ENCODE results near the gene STARD10.

STARD10 gene

GRCh38 chr11:72824811-72825505 lies 31.1 kb upstream of the STARD10 start:
- Histone ChIP-seq H3K36me3 (ENCODE audit: control insufficient read depth, insufficient read depth, low read length) (no peaks in the 10 kb centered on the region; the same call in 1 of the 2 replicates), H3K27ac (ENCODE audit: low read depth, low read length) (no peak overlapping the region), H3K27me3 (ENCODE audit: control insufficient read depth, insufficient read depth, low read length) (peaks cover 22% of the 10 kb centered on the region), H3K9me3 (ENCODE audit: control insufficient read depth, insufficient read depth, low read depth, low read length) (no peaks in the 10 kb centered on the region), H3K9ac (ENCODE audit: low read length) (no peak overlapping the region), H3K4me1 (ENCODE audit: control insufficient read depth, insufficient read depth, low read length) (peaks cover 7% of the 10 kb centered on the region), H3K4me3 (ENCODE audit: low read depth, low read length) (no peak overlapping the region)

- peaks cover 22% of the 10 kb centered on the region for H3K27me3 ChIP-seq (ENCODE audit: control insufficient read depth, insufficient read depth, low read length)
- H3K9me3 ChIP-seq (ENCODE audit: control insufficient read depth, insufficient read depth, low read depth, low read length): no peaks in the 10 kb centered on the region
- no peak overlapping the region for H3K9ac ChIP-seq (ENCODE audit: low read length)
- no peak overlapping the region for H3K27ac ChIP-seq (ENCODE audit: low read depth, low read length)
- no peak overlapping the region for H3K4me3 ChIP-seq (ENCODE audit: low read depth, low read length)
- peaks cover 7% of the 10 kb centered on the region for H3K4me1 ChIP-seq (ENCODE audit: control insufficient read depth, insufficient read depth, low read length)
- no peaks in the 10 kb centered on the region; the same call in 1 of the 2 replicates for H3K36me3 ChIP-seq (ENCODE audit: control insufficient read depth, insufficient read depth, low read length)
These were observed 30.2 kb upstream of the STARD10 start for GRCh38 chr11:72824020-72824419.

GRCh38 chr11:72823105-72823804 lies 29.4 kb upstream of the STARD10 start:
- Histone ChIP-seq H3K27ac (ENCODE audit: low read depth, low read length) (no peak overlapping the region), H3K4me1 (ENCODE audit: control insufficient read depth, insufficient read depth, low read length) (peaks cover 7% of the 10 kb centered on the region), H3K27me3 (ENCODE audit: control insufficient read depth, insufficient read depth, low read length) (peaks cover 22% of the 10 kb centered on the region), H3K36me3 (ENCODE audit: control insufficient read depth, insufficient read depth, low read length) (peaks cover 3% of the 10 kb centered on the region; the same call in 1 of the 2 replicates), H3K4me3 (ENCODE audit: low read depth, low read length) (no peak overlapping the region), H3K9me3 (ENCODE audit: control insufficient read depth, insufficient read depth, low read depth, low read length) (no peaks in the 10 kb centered on the region), H3K9ac (ENCODE audit: low read length) (no peak overlapping the region)

- Histone ChIP-seq H3K9me3 (ENCODE audit: control insufficient read depth, insufficient read depth, low read depth, low read length) (no peaks in the 10 kb centered on the region), H3K36me3 (ENCODE audit: control insufficient read depth, insufficient read depth, low read length) (peaks cover 9% of the 10 kb centered on the region; the same call in 1 of the 2 replicates), H3K27ac (ENCODE audit: low read depth, low read length) (no peak overlapping the region), H3K4me1 (ENCODE audit: control insufficient read depth, insufficient read depth, low read length) (peaks cover 7% of the 10 kb centered on the region), H3K9ac (ENCODE audit: low read length) (peak overlapping the region; percentile 57), H3K4me3 (ENCODE audit: low read depth, low read length) (peak overlapping the region; percentile 83), H3K27me3 (ENCODE audit: control insufficient read depth, insufficient read depth, low read length) (peaks cover 22% of the 10 kb centered on the region)
These were observed 28.3 kb upstream of the STARD10 start for GRCh38 chr11:72821920-72822799.

GRCh38 chr11:72821221-72821919 lies 27.5 kb upstream of the STARD10 start:
- no peaks in the 10 kb centered on the region for H3K9me3 ChIP-seq (ENCODE audit: control insufficient read depth, insufficient read depth, low read depth, low read length)
- H3K36me3 ChIP-seq (ENCODE audit: control insufficient read depth, insufficient read depth, low read length): peaks cover 9% of the 10 kb centered on the region; the same call in 1 of the 2 replicates
- peak overlapping the region; percentile 57 for H3K9ac ChIP-seq (ENCODE audit: low read length)
- H3K27ac ChIP-seq (ENCODE audit: low read depth, low read length): no peak overlapping the region
- H3K27me3 ChIP-seq (ENCODE audit: control insufficient read depth, insufficient read depth, low read length): peaks cover 22% of the 10 kb centered on the region
- peak overlapping the region; percentile 83 for H3K4me3 ChIP-seq (ENCODE audit: low read depth, low read length)
- peaks cover 7% of the 10 kb centered on the region for H3K4me1 ChIP-seq (ENCODE audit: control insufficient read depth, insufficient read depth, low read length)

- Histone ChIP-seq H3K9me3 (ENCODE audit: control insufficient read depth, insufficient read depth, low read depth, low read length) (no peaks in the 10 kb centered on the region), H3K4me1 (ENCODE audit: control insufficient read depth, insufficient read depth, low read length) (peaks cover 9% of the 10 kb centered on the region), H3K4me3 (ENCODE audit: low read depth, low read length) (no peak overlapping the region; the same call in 1 of the 2 replicates), H3K27me3 (ENCODE audit: control insufficient read depth, insufficient read depth, low read length) (peaks cover 22% of the 10 kb centered on the region), H3K27ac (ENCODE audit: low read depth, low read length) (no peak overlapping the region), H3K36me3 (ENCODE audit: control insufficient read depth, insufficient read depth, low read length) (peaks cover 9% of the 10 kb centered on the region; the same call in 1 of the 2 replicates), H3K9ac (ENCODE audit: low read length) (no peak overlapping the region)
These were observed 26.7 kb upstream of the STARD10 start for GRCh38 chr11:72820439-72821139.

GRCh38 chr11:72818971-72819370 lies 25.1 kb upstream of the STARD10 start:
- H3K9ac ChIP-seq (ENCODE audit: low read length): no peak overlapping the region
- no peak overlapping the region for H3K27ac ChIP-seq (ENCODE audit: low read depth, low read length)
- H3K9me3 ChIP-seq (ENCODE audit: control insufficient read depth, insufficient read depth, low read depth, low read length): no peaks in the 10 kb centered on the region
- peaks cover 9% of the 10 kb centered on the region; the same call in 1 of the 2 replicates for H3K36me3 ChIP-seq (ENCODE audit: control insufficient read depth, insufficient read depth, low read length)
- peaks cover 15% of the 10 kb centered on the region for H3K4me1 ChIP-seq (ENCODE audit: control insufficient read depth, insufficient read depth, low read length)
- H3K4me3 ChIP-seq (ENCODE audit: low read depth, low read length): no peak overlapping the region
- H3K27me3 ChIP-seq (ENCODE audit: control insufficient read depth, insufficient read depth, low read length): peaks cover 21% of the 10 kb centered on the region

GRCh38 chr11:72817966-72818365 lies 24.1 kb upstream of the STARD10 start:
- no peaks in the 10 kb centered on the region for H3K9me3 ChIP-seq (ENCODE audit: control insufficient read depth, insufficient read depth, low read depth, low read length)
- H3K27ac ChIP-seq (ENCODE audit: low read depth, low read length): no peak overlapping the region
- H3K36me3 ChIP-seq (ENCODE audit: control insufficient read depth, insufficient read depth, low read length): peaks cover 9% of the 10 kb centered on the region; the same call in 1 of the 2 replicates
- no peak overlapping the region for H3K9ac ChIP-seq (ENCODE audit: low read length)
- H3K27me3 ChIP-seq (ENCODE audit: control insufficient read depth, insufficient read depth, low read length): peaks cover 13% of the 10 kb centered on the region
- H3K4me1 ChIP-seq (ENCODE audit: control insufficient read depth, insufficient read depth, low read length): peaks cover 23% of the 10 kb centered on the region
- H3K4me3 ChIP-seq (ENCODE audit: low read depth, low read length): no peak overlapping the region

GRCh38 chr11:72816404-72816990 lies 22.6 kb upstream of the STARD10 start:
- H3K27ac ChIP-seq (ENCODE audit: low read depth, low read length): no peak overlapping the region
- H3K36me3 ChIP-seq (ENCODE audit: control insufficient read depth, insufficient read depth, low read length): peaks cover 9% of the 10 kb centered on the region; the same call in 1 of the 2 replicates
- peaks cover 7% of the 10 kb centered on the region for H3K27me3 ChIP-seq (ENCODE audit: control insufficient read depth, insufficient read depth, low read length)
- no peaks in the 10 kb centered on the region for H3K9me3 ChIP-seq (ENCODE audit: control insufficient read depth, insufficient read depth, low read depth, low read length)
- H3K4me3 ChIP-seq (ENCODE audit: low read depth, low read length): no peak overlapping the region
- no peak overlapping the region for H3K9ac ChIP-seq (ENCODE audit: low read length)
- H3K4me1 ChIP-seq (ENCODE audit: control insufficient read depth, insufficient read depth, low read length): peaks cover 28% of the 10 kb centered on the region

All from HUES6 (cell line).